Aorta (tissue), 5 donors: ENCODE data around the gene C12orf43. TPM values are rescaled to one million over a fixed set of nuclear protein-coding genes. Genes with fewer than 3 reads are reported as not detected.
"Not testable (repeated sequence)": the region's sequence is repeated elsewhere in the genome, so short reads cannot be mapped to it uniquely, and the experiment has no call there.

ENCODE experiments used
- ATAC-seq: fragments of 200-7000 bp; cut with Tn5 transposase; one replicate; pipeline ENCODE4 v1.9.1; 2022; ENCODE audit warnings: moderate library complexity; ENCODE audit not compliant: low FRiP score
- DNase-seq, 2 donors: peaks; one replicate each; pipeline ENCODE4 v3.0.0-alpha.2; 2020
- H3K27ac ChIP-seq, 2 donors: one replicate each; pipeline ENCODE4 v1.5.1; 2013; ENCODE audit warnings: low read length in 2 of 2, mild to moderate bottlenecking in 2 of 2, moderate library complexity in 2 of 2, control low read depth in 1 of 2, inconsistent platforms in 1 of 2, low read depth in 1 of 2
- H3K27me3 ChIP-seq, 2 donors: one replicate each; pipeline ENCODE4 v1.6.1; 2013; ENCODE audit warnings: control low read depth in 1 of 2, low read length in 1 of 2, mild to moderate bottlenecking in 1 of 2, moderate library complexity in 1 of 2; ENCODE audit not compliant: insufficient read depth in 2 of 2, control insufficient read depth in 1 of 2
- H3K36me3 ChIP-seq, 2 donors: one replicate each; pipeline ENCODE4 v1.6.1; 2013; ENCODE audit warnings: control low read depth in 1 of 2, low read length in 1 of 2, mild to moderate bottlenecking in 1 of 2; ENCODE audit not compliant: insufficient read depth in 2 of 2, control insufficient read depth in 1 of 2
- H3K4me1 ChIP-seq, 2 donors: one replicate each; pipeline ENCODE4 v1.6.1; 2013; ENCODE audit warnings: low read length in 2 of 2, control low read depth in 1 of 2, mild to moderate bottlenecking in 1 of 2, moderate library complexity in 1 of 2; ENCODE audit not compliant: insufficient read depth in 2 of 2, control insufficient read depth in 1 of 2
- H3K4me3 ChIP-seq, 2 donors: one replicate each; pipeline ENCODE4 v1.5.1; 2013; ENCODE audit warnings: low read length in 2 of 2, control low read depth in 1 of 2, mild to moderate bottlenecking in 1 of 2
- H3K9me3 ChIP-seq: one replicate; pipeline ENCODE4 v1.6.1; 2013; ENCODE audit warnings: mild to moderate bottlenecking, low read length; ENCODE audit not compliant: control insufficient read depth
- WGBS, 2 donors: extraction: QIAGEN DNeasy Blood & Tissue Kit; methylation state at CpG; one replicate each; pipeline ENCODE4 v1.1.7; 2013; 5-methylcytosine and 5-hydroxymethylcytosine counted together
- intact Hi-C, 2 donors: fragments of 100-400 bp; cut with DNase I; formaldehyde crosslinking; loops; one replicate each; pipeline versions ENCODE4 v1.14.2 to v1.15.0; 2022
- polyA plus RNA-seq, 2 donors: library from polyadenylated mRNA; stranded (reverse); fragments of 200-250 nt; gene quantifications; one replicate each; pipeline ENCODE4 v1.2.3, GENCODE V29; 2013
- total RNA-seq, 2 donors: library from RNA; stranded (reverse); fragmentation: NEBNext Ultra II Directional; extraction: Animal tissue kit (Norgen Biotek cat#: 25700); gene quantifications; one replicate each; pipeline ENCODE4 v1.2.1, GENCODE V29; 2021
- donor health status: healthy with polysubstance abuse.
- donor health status: Bipolar disorder and iron deficiency.
- donor health status: DM: no; HTN: no; CAD: no.
- donor health status: DM: no; HTN: no; CAD: no.
- donor health status: DM: yes; HTN: yes; CAD: no.

Gene C12orf43
- total and polyA plus RNA-seq, 4 donors, result 11.3 to 15.7 (median 13.5) TPM

GRCh38 chr12:121059031-121059898, 43.0 kb upstream of the C12orf43 start:
- Histone ChIP-seq H3K4me1 (no peaks in the 10 kb centered on the region), H3K36me3 (no peaks in the 10 kb centered on the region), H3K27ac (no peak overlapping the region), H3K9me3 (peaks cover 1% of the 10 kb centered on the region), H3K4me3 (no peak overlapping the region), H3K27me3 (no peaks in the 10 kb centered on the region)
- ATAC-seq (no peak), DNase-seq (no peak)
- intact Hi-C loops, result no loop called here
- 88 to 89% methylated on average over 10 of the region's 10 CpGs for WGBS, 2 donors

- WGBS, 2 donors, result 70 to 73% methylated on average over 9 of the region's 9 CpGs
- no peak overlapping the region for H3K27ac ChIP-seq
- H3K27me3 ChIP-seq, result no peaks in the 10 kb centered on the region
- no peaks in the 10 kb centered on the region for H3K36me3 ChIP-seq
- intact Hi-C loops, result no loop called here
- DNase-seq (no peak), ATAC-seq (no peak)
- no peaks in the 10 kb centered on the region for H3K4me1 ChIP-seq
- peaks cover 1% of the 10 kb centered on the region for H3K9me3 ChIP-seq
- no peak overlapping the region for H3K4me3 ChIP-seq
These were observed 41.5 kb upstream of the C12orf43 start for GRCh38 chr12:121057794-121058193.

- WGBS, 2 donors, result 86 to 90% methylated on average over 10 to 11 of the region's 11 CpGs
- intact Hi-C loops, result no loop called here
These were observed 37.4 kb upstream of the C12orf43 start for GRCh38 chr12:121053706-121054105.

GRCh38 chr12:121050725-121051124, 34.4 kb upstream of the C12orf43 start:
- ATAC-seq, result no peak

More at GRCh38 chr12:121053706-121054105, 37.4 kb upstream of the C12orf43 start:
- no peak for DNase-seq
- Histone ChIP-seq H3K4me1 (no peaks in the 10 kb centered on the region), H3K4me3 (no peak overlapping the region), H3K36me3 (no peaks in the 10 kb centered on the region), H3K9me3 (peaks cover 1% of the 10 kb centered on the region), H3K27me3 (no peaks in the 10 kb centered on the region), H3K27ac (no peak overlapping the region)
- no peak for ATAC-seq

GRCh38 chr12:121048442-121048841, 32.2 kb upstream of the C12orf43 start:
- 64 to 73% methylated on average over 7 of the region's 7 CpGs for WGBS, 2 donors
- Histone ChIP-seq H3K27ac (no peak overlapping the region), H3K27me3 (peaks cover 0 to 1% of the 10 kb centered on the region in 2 donors), H3K36me3 (no peaks in the 10 kb centered on the region), H3K4me1 (no peaks in the 10 kb centered on the region), H3K4me3 (no peak overlapping the region), H3K9me3 (no peaks in the 10 kb centered on the region)
- ATAC-seq (no peak), DNase-seq (no peak)
- intact Hi-C loops, result no loop called here

More at GRCh38 chr12:121050725-121051124, 34.4 kb upstream of the C12orf43 start:
- no peaks in the 10 kb centered on the region for H3K4me1 ChIP-seq
- intact Hi-C loops, result no loop called here
- H3K4me3 ChIP-seq, result no peak overlapping the region
- H3K27ac ChIP-seq, result no peak overlapping the region
- peaks cover 1% of the 10 kb centered on the region for H3K9me3 ChIP-seq
- no peaks in the 10 kb centered on the region for H3K36me3 ChIP-seq
- WGBS, 2 donors, result 55 to 57% methylated on average over 2 of the region's 2 CpGs
- no peak for DNase-seq
- peaks cover 0 to 1% of the 10 kb centered on the region in 2 donors for H3K27me3 ChIP-seq

GRCh38 chr12:121047400-121047799, 31.1 kb upstream of the C12orf43 start:
- ATAC-seq, H3K9me3 ChIP-seq, H3K4me3 ChIP-seq, H3K27ac ChIP-seq, H3K36me3 ChIP-seq, DNase-seq, intact Hi-C loops, H3K27me3 ChIP-seq, H3K4me1 ChIP-seq: not testable (repeated sequence)
- 82 to 90% methylated on average over 12 of the region's 12 CpGs for WGBS, 2 donors

- Histone ChIP-seq H3K9me3 (no peaks in the 10 kb centered on the region), H3K4me1 (no peaks in the 10 kb centered on the region), H3K27ac (no peak overlapping the region), H3K27me3 (peaks cover 0 to 3% of the 10 kb centered on the region in 2 donors), H3K4me3 (no peak overlapping the region), H3K36me3 (no peaks in the 10 kb centered on the region)
- DNase-seq (no peak), ATAC-seq (no peak)
- 82 to 86% methylated on average over 4 of the region's 4 CpGs for WGBS, 2 donors
- intact Hi-C loops, result no loop called here
These were observed 26.8 kb upstream of the C12orf43 start for GRCh38 chr12:121043067-121043466.

GRCh38 chr12:121038861-121039668, 22.8 kb upstream of the C12orf43 start, which contains the start of gene OASL:
TSS of gene OASL (minus strand) at chr12:121039246. CDS start at chr12:121038971, 275 bp downstream.
- H3K9me3 ChIP-seq, result no peaks in the 10 kb centered on the region
- 26 to 28% methylated on average over 13 of the region's 13 CpGs for WGBS, 2 donors
- H3K27me3 ChIP-seq, result peaks cover 0 to 2% of the 10 kb centered on the region in 2 donors
- H3K4me3 ChIP-seq, result no peak within 1 kb of the TSS
- H3K36me3 ChIP-seq, result no peaks in the 10 kb centered on the region
- peak in 1 of 2 donors; percentile 53 for DNase-seq
- H3K4me1 ChIP-seq, result no peaks in the 10 kb centered on the region
- H3K27ac ChIP-seq, result no peak within 1 kb of the TSS
- peak; percentile 59 for ATAC-seq
- intact Hi-C loops, result no loop called here
